PC-9 (cell line): ENCODE measurements around the gene TTC38. TPM values are rescaled to one million over a fixed set of nuclear protein-coding genes. Genes with fewer than 3 reads are reported as not detected.

Experiments used
- BruUV-seq: library from RNA; stranded (reverse); fragments of 400-500 nt; replicated peaks from 2 replicates; lab custom pipeline; 2021; lab: Mats Ljungman, UMichigan
- CTCF ChIA-PET: fragments of 300-600 bp; sonication (Branson Sonifier 250); formaldehyde crosslinking; loops from one replicate; lab custom pipeline; 2022; ENCODE audit warnings: antibody characterized with exemption; lab: Charles Lee
- POLR2A ChIA-PET: fragments of 300-600 bp; sonication (Branson Sonifier 250); formaldehyde crosslinking; loops from one replicate; lab custom pipeline; 2022; ENCODE audit warnings: antibody characterized with exemption; ENCODE audit not compliant: unreplicated experiment; lab: Charles Lee
- DNase-seq, 2 experiments: peaks; one replicate each; pipeline versions ENCODE4 v3.0.0 to v3.0.0-alpha.2; 2015 to 2022; ENCODE audit warnings: mixed read lengths in 1 of 2
- H2AFZ ChIP-seq: fragments of 200-600 bp; sonication (generic); 2 replicates; pipeline ENCODE4 v1.8.1; 2017; ENCODE audit warnings: antibody characterized with exemption
- H3F3A ChIP-seq: fragments of 200-600 bp; sonication (generic); 2 replicates; pipeline ENCODE4 v1.8.1; 2017; ENCODE audit warnings: antibody characterized with exemption, mild to moderate bottlenecking, low read depth; ENCODE audit not compliant: insufficient read depth
- H3K27ac ChIP-seq: fragments of 200-600 bp; sonication (generic); 2 replicates; pipeline ENCODE4 v1.6.1; 2016; ENCODE audit warnings: mixed run types
- H3K27me3 ChIP-seq: fragments of 200-600 bp; sonication (generic); 2 replicates; pipeline ENCODE4 v1.6.1; 2016; ENCODE audit warnings: low read depth, mixed run types; ENCODE audit not compliant: insufficient read depth
- H3K36me3 ChIP-seq: fragments of 200-600 bp; sonication (generic); 2 replicates; pipeline ENCODE4 v1.6.1; 2016; ENCODE audit warnings: low read depth, mixed run types
- H3K4me1 ChIP-seq: fragments of 200-600 bp; sonication (generic); replicated peaks from 2 replicates; pipeline ENCODE4 v1.6.1; 2016; ENCODE audit warnings: mixed run types; ENCODE audit not compliant: insufficient read depth
- H3K4me2 ChIP-seq: fragments of 200-600 bp; sonication (generic); 2 replicates; pipeline ENCODE4 v1.6.1; 2017; ENCODE audit warnings: mixed run types
- H3K4me3 ChIP-seq: fragments of 200-600 bp; sonication (generic); 2 replicates; pipeline ENCODE4 v1.6.1; 2016; ENCODE audit warnings: mixed run types
- H3K79me2 ChIP-seq: fragments of 200-600 bp; sonication (generic); 2 replicates; pipeline ENCODE4 v1.6.1; 2017; ENCODE audit warnings: low read depth, mixed run types
- H3K9me2 ChIP-seq: fragments of 200-600 bp; sonication (generic); 2 replicates; pipeline ENCODE4 v1.8.1; 2017; ENCODE audit warnings: mild to moderate bottlenecking; ENCODE audit not compliant: insufficient read depth
- H3K9me3 ChIP-seq: fragments of 200-600 bp; sonication (generic); 2 replicates; pipeline ENCODE4 v1.8.1; 2016; ENCODE audit warnings: low read depth; ENCODE audit not compliant: insufficient read depth
- H4K20me1 ChIP-seq: fragments of 200-600 bp; sonication (generic); 2 replicates; pipeline ENCODE4 v1.8.1; 2017; ENCODE audit not compliant: insufficient read depth
- CTCF ChIP-seq: fragments of 200-600 bp; sonication (generic); conservative IDR thresholded peaks from 2 replicates; pipeline ENCODE4 v1.6.1; 2017; ENCODE audit warnings: mixed run types, antibody characterized with exemption, mild to moderate bottlenecking, moderate library complexity
- EZH2 ChIP-seq: fragments of 200-600 bp; sonication (generic); IDR thresholded peaks from 2 replicates; pipeline ENCODE4 v1.8.0; 2017; ENCODE audit warnings: antibody characterized with exemption, low read depth
- intact Hi-C: fragments of 100-400 bp; cut with micrococcal nuclease; formaldehyde crosslinking; loops from one replicate; pipeline ENCODE4 v1.10.0; 2022; ENCODE audit not compliant: unreplicated experiment
- total RNA-seq: library from RNA; stranded (reverse); gene quantifications from 2 replicates; pipeline ENCODE4 v1.2.3, GENCODE V29; 2021

TTC38 gene
- total RNA-seq, 1 experiment from 2014 or later = 15.2 TPM

DNA sequence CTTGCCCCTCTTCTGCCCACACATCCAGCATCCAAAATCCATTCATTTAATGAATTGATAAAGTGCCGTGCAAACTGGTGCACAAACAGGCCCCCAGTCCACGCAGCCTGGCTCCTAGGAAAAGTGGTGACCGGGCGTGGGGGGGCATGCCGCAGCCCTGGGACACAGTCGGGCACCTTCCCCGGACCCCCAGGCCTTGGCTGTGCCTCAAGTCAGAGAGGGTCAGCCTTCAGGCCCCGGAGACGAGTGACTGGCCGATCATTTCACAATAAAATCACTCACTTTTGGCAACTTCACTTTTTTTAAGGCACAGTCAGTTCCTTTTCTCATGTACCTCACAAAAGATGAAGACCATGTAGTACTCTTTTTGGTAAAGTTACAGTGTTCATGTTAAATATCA lies 25.7 kb upstream of the TTC38 start:
- no TSS peak for BruUV-seq
- H3K9me3 ChIP-seq = no peaks in the 10 kb centered on the region
- no peak overlapping the region for H2AFZ ChIP-seq
- CTCF ChIA-PET = no interaction called here
- no peaks in the 10 kb centered on the region for H3K79me2 ChIP-seq
- H3K27ac ChIP-seq = no peak overlapping the region
- POLR2A ChIA-PET = interaction anchor here (0.7 kb wide), 1 partner anchor 29 kb away, joined by 8 read pairs; no protein-coding TSS in a partner anchor
- no peak overlapping the region for H3K4me2 ChIP-seq
- no peaks in the 10 kb centered on the region for H3K27me3 ChIP-seq
- H3F3A ChIP-seq = no peaks in the 10 kb centered on the region
- intact Hi-C loops = no loop called here
- no peak for DNase-seq
- H3K9me2 ChIP-seq = no peaks in the 10 kb centered on the region
- TF ChIP-seq CTCF = no peak
- no peak for TF ChIP-seq EZH2
- no peak overlapping the region for H3K4me3 ChIP-seq
- peaks cover 3% of the 10 kb centered on the region; the same call in 1 of the 2 replicates for H4K20me1 ChIP-seq
- no peaks in the 10 kb centered on the region for H3K36me3 ChIP-seq
- no peaks in the 10 kb centered on the region for H3K4me1 ChIP-seq

DNA sequence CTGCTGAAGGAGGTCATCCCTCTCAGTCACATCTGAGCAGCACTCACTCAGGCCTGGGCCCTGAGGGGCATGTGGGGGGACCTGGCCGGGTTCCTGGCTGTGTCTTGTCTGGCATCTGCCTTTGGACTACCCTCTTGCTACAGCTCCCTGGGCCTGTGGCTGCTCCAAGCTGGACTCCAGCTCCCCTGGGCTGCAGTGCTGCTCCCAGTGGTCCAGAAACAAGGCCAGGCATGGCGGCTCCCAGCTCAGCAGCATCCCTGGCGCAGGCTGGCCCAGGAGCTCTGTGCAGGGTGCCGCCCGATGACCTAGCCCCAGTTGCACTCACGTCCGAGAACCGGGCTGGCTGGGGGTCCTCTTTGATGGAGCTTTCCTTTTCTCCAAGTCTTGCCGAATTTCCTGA lies 23.0 kb upstream of the TTC38 start:
- DNase-seq = no peak
- no peak overlapping the region for H3K27ac ChIP-seq
- H2AFZ ChIP-seq = no peak overlapping the region
- H3K4me3 ChIP-seq = no peak overlapping the region
- no peaks in the 10 kb centered on the region for H3K9me3 ChIP-seq
- TF ChIP-seq CTCF (no peak), EZH2 (no peak)
- peaks cover 7% of the 10 kb centered on the region; the same call in 1 of the 2 replicates for H3K79me2 ChIP-seq
- intact Hi-C loops = no loop called here
- H3K4me1 ChIP-seq = peaks cover 4% of the 10 kb centered on the region
- no peaks in the 10 kb centered on the region for H3K9me2 ChIP-seq
- H3K27me3 ChIP-seq = no peaks in the 10 kb centered on the region
- CTCF ChIA-PET = no interaction called here
- H3K36me3 ChIP-seq = no peaks in the 10 kb centered on the region
- no peak overlapping the region for H3K4me2 ChIP-seq
- no TSS peak for BruUV-seq
- POLR2A ChIA-PET = no interaction called here
- H4K20me1 ChIP-seq = peaks cover 3% of the 10 kb centered on the region; the same call in 1 of the 2 replicates
- 0 out of 2 replicates have a peak, but pooled peaks cover 3% of the 10 kb centered on the region for H3F3A ChIP-seq

DNA sequence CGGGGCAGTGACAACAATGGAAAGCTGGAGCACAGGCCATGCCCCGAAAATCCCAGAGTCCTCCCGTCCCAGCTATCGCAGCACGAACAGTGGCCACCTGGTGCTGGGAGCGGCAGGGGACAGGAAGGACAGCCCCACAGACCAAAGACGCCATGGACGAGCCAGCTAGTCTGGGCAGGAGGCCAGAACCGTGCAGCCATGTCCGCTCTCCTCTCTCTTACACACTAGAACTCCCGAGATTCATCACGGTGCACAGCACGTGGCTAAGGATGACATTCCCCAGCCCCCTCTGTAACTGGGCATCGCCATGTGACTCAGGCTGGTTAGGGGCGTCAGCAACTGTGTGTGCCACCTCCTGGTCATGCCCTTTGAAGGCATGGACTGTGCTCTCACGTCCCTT lies 22.3 kb upstream of the TTC38 start:
- no peak overlapping the region for H3K4me2 ChIP-seq
- ChIA-PET CTCF (no interaction called here), POLR2A (no interaction called here)
- H3F3A ChIP-seq = 0 out of 2 replicates have a peak, but pooled peaks cover 3% of the 10 kb centered on the region
- H3K36me3 ChIP-seq = no peaks in the 10 kb centered on the region
- H3K9me2 ChIP-seq = no peaks in the 10 kb centered on the region
- no peak overlapping the region for H2AFZ ChIP-seq
- no peak overlapping the region for H3K27ac ChIP-seq
- no peak for TF ChIP-seq EZH2
- TF ChIP-seq CTCF = no peak
- BruUV-seq = no TSS peak
- H3K79me2 ChIP-seq = peaks cover 9% of the 10 kb centered on the region
- H3K9me3 ChIP-seq = no peaks in the 10 kb centered on the region
- intact Hi-C loops = no loop called here
- H3K4me3 ChIP-seq = no peak overlapping the region
- no peaks in the 10 kb centered on the region for H3K27me3 ChIP-seq
- peaks cover 3% of the 10 kb centered on the region; the same call in 1 of the 2 replicates for H4K20me1 ChIP-seq
- peaks cover 4% of the 10 kb centered on the region for H3K4me1 ChIP-seq
- no peak for DNase-seq
